CD4-positive, alpha-beta T cell treated with Interleukin-17A for 4 hours (primary cell): ENCODE measurements around the gene RUNX1.

Experiments
- DNase-seq: peaks from one replicate; pipeline ENCODE4 v3.0.0-alpha.2; 2020; ENCODE audit warnings: mixed read lengths

Gene RUNX1

DNA sequence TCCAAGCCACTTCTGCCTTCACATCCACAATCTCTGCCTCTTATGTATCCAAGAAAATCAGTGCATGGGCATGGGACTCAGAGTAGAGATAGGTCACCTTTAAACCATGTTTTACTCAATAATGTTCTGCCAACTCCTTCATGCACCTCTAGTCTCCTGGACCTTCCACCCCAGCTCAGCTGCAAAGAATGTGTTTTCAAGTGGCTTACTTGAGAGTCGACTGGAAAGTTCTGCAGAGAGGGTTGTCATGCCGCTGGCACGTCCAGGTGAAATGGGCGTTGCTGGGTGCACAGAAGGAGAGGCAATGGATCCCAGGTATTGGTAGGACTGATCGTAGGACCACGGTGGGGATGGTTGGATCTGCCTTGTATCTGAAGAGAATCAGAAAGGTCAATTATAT, 250.0 kb downstream of the RUNX1 start:
- no peak for DNase-seq

DNA sequence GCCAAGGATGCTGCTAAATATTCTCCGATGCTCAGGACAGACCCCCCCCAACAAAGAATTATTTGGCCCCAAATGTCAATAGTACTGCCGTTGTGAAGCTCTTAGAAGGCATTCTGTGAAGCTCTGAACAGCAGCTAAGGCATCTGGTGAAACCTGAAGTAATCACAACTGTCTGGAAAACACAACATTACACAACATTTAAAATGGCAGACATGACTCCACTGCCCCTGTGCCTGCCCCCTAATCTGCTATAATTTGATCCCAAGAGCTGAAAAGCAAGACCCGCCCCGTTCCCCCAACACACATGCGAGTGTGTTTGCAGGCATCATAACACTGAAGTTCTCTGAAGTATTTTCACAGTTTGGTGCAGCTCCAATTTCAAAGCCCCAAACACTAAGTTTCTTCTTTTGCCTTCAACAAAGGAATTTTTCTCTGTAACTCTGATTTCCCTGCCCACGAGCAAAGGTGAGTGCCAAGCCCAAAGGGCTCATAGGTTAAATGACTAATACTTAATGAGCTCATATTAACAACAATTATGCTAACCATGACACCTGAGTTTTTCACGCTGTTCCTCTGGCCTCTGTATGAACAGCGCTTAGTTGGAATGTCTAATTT, 251.1 kb downstream of the RUNX1 start:
- no peak for DNase-seq

DNA sequence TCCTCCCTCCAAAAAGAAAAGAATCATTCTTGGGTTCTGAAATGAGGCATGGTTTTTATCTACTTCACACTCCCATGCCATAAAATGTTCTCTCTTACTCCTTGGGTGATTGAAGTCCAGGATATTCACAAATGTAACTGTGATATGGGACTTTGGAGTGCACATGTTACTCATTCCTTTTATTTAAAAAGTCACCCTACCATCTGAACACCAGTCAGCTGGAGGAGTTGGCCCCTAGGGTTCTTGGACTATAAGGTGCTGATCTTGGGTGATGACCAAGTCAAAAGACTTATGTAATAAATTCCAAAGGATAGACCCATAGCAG, 251.9 kb downstream of the RUNX1 start:
- DNase-seq: no peak

DNA sequence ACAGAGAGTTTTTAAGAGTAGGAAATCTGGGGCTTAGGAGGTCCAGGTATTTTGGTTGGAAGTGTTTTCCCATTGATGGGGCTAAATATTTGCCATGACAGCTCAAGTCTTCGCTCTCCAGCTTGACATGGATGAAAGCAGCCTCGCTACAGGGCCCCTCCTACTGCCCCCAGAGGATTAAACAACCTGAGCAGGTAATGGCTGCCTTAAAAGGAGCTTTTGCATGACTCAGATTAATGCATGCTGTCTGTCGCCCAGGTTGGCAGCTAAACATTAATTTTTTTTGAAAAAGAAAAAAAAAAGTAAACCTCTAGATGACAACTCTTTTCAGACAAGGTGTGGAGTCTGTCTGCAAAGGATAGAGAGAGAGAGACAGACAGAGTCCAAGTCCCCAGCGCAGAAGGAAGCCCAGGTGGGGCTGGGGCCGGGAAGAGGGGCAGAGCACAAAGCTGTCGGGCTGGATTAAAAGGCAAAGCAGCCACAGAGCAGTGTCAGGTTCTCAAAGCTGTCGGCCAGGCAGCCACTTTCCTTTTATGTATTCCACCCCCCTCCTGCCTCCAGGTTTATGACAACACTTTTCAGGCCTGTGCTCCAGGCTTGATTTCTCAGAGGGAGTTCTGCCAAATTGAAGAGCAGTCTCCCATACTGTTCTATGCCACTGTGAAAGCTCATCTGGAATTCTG, 252.4 kb downstream of the RUNX1 start:
- DNase-seq: no peak

DNA sequence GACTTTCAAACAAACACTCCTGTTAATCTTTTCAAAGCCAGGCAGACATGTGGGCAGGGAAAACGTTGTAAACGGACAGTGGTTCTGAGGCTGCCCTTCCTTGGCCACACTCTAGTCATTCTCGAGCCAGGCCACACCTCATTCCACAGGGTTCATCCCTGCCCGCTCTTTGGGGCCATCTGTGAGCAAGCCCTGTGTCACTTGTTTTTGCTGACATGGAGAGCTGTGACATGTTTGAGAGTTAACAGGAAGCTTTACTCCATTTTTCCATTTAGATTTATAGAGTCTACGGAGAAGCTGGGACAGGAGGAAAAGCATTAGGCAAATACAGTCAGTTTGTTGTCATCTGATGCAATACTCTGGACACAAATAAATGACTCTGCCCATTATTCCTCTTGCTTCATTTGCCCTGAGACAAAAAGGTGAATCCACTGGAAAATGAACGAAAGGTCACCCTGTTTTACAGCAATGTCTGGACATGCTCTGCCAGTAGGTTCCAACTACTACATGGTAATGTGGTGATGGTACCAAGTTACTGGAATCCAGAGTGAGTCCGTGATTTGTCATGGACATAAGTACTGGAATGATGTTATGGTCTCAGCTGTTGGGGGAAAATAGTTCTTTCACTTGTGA, 253.4 kb downstream of the RUNX1 start:
- DNase-seq: no peak

DNA sequence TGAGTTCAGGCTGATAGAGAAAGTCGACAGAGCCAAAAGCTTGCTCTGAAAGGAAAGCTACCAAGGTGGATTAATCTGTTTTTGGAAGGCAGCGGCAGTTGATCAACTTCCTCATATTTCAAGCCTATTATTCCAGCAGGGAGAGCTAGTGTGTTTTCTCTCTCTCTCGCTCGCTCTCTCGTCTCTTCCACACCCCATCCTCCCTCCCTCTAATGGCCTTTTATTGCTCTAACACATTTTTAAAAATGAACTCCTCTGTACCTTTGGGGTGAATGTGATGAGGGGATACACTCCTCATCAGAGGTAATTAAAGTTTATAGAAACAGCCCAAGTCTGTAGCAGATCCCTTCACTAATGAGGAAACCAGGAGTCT, 253.9 kb downstream of the RUNX1 start:
- no peak for DNase-seq

DNA sequence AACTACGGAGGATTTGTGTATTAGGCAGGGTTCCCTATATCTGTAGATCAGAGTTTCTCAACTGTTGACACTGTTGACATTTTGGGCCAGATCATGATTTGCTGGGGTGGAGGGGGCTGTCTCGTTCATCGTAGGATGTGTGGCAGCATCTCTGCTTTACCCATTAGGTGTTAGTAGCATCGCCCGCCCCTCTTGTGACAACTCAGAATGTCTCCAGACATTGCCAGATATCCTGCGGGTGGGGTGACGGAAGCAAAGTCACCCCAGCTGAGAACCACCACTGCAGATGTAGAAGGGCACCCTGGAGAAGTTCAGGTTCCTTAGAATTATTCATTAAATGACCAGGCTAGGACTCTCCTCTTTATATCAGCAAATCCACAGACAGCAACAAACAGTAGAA, 254.4 kb downstream of the RUNX1 start:
- DNase-seq: no peak

DNA sequence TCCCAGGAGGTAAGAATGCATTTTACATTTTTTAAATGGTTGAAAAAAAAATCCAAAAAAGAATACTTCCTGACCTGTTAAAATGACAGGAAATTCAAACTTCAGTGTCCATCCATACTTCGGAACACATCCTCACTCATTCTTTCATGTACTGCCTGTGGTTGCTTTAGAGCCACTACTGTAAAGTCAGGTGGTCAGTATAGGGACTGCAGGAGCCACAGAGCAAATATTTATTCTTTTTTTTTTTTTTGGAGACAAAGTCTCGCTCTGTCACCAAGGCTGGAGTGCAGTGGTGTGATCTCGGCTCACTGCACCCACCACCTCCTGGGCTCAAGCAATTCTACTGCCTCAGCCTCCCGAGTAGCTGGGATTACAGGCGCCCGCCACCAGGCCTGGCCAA, 255.6 kb downstream of the RUNX1 start:
- no peak for DNase-seq

DNA sequence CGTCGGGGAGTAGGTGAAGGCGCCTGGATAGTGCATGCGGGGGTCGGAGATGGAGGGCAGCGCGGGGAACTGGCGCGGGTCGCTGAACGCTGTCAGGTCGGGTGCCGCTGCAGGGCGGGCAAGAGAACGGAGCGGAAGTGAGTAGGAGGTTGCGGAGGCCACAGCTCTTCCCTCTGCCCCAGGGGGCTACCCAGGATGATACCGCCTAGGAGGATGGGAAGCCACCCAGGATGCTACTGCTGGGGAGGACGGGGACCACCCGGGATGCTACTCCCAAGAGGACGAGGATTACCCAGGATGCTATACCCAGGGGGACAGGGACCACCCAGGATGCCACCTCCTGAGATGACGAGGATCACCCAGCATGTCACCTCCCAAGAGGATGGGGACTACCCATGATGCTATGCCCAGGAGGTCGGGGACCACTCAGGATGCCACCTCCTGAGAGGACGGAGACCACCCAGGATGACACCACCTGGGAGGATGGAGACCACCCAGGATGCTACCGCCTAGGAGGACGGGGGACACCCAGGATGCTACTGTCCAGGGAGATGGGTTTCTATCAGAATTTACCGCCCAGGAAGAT, 256.5 kb downstream of the RUNX1 start:
- no peak for DNase-seq

DNA sequence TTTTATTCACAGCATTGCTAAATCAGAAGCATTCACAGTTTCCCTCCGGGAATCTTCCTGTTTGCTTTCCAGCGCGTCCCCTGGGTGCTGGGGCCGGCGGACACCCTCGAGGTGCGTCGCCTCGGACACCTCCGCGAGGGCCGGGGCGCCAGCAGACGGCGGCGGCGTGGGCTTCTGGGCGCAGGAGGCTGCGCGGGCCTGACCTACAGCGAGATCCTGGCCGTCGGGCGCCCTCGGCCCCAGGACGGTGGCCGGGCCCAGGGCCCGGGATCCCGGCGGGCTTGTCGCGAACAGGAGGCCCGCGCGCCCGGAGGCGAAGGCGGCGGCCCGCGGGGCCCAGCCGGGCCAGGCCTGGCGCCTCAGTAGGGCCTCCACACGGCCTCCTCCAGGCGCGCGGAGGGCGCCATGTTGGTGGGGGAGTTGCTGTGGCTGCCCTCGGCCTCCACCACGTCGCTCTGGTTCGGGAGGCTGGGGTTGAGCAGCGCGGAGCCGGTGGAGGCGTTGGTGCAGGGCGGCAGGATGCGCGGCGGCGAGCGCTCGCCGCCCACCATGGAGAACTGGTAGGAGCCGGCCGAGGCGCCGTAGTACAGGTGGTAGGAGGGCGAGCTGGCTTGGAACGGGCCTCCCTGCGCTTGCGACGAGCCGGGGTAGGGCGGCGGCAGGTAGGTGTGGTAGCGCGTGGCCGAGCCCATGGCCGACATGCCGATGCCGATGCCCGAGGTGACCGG, 257.2 kb downstream of the RUNX1 start:
- no peak for DNase-seq

DNA sequence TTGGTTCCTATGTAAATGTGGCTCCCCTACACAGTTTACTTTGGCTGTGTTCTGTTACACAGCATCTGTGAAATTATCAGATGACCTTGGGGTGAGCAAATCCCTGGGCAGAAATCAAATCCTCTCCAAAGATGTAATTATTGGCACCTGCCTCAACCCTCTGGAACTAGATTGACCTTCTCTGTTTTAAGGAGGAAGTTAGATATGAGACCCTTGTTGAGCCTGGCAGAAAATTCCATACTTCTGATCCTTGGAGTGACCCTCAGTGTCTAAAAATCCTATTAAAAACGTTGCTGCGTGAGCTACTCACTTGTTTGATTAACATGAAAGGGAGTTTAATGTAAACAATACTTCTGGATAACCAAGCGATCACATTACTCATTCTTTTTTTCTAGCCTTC, 258.3 kb downstream of the RUNX1 start:
- DNase-seq: no peak

DNA sequence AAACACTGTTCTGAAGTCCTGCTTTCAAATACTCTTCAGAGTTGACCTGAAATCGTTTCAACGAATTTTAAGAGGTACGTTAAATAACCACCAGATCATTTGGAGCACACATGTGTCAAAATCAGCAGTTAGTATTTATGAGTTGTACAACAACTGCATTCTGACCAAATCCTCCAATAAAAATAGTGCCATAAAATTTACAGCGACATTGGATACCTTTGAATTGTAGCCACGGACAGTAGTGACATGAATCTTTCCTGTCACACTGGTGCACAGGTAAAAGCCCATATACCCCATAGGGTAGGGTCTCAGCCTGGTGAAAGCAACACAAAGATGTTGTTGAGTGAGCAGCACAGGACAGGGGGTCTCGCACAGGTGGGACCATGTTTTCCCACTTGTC, 258.8 kb downstream of the RUNX1 start:
- no peak for DNase-seq

DNA sequence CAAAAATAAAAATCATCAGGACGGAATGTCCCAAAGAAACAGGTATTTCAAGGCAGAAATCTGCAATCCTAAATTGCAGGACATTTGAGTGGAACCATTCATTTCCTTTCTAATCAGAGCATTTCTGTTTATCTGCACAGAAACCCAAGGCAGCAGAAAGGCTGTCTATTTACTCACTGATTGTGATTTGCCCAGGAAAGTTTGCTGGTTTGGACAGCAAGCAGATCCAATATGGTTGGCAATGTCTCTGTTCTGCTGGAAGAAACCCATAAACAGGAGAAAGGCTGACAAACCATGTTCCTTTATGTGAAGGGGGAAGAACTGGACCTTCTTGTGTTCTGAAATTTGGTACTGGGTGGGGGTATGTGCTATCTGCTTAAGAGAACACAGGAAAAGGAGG, 260.2 kb downstream of the RUNX1 start:
- no peak for DNase-seq

DNA sequence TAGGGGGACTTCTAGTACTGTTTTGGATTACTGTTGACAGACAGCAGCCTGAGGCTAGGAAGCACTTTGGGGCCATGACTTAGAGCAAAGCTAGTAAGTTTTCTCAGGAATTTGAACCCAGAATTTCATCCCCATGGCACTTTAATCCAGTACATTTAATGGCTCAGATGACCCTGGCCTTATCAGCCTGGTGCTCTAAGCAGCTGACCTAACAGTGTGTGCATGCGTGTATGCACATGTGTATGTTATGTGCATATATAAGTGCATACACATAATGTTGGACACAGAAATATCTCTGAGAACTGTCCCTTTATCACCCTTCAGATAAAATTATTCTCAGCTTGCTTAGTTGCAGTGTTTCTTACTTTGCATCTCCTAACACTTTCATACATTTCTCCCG, 265.3 kb downstream of the RUNX1 start:
- no peak for DNase-seq

DNA sequence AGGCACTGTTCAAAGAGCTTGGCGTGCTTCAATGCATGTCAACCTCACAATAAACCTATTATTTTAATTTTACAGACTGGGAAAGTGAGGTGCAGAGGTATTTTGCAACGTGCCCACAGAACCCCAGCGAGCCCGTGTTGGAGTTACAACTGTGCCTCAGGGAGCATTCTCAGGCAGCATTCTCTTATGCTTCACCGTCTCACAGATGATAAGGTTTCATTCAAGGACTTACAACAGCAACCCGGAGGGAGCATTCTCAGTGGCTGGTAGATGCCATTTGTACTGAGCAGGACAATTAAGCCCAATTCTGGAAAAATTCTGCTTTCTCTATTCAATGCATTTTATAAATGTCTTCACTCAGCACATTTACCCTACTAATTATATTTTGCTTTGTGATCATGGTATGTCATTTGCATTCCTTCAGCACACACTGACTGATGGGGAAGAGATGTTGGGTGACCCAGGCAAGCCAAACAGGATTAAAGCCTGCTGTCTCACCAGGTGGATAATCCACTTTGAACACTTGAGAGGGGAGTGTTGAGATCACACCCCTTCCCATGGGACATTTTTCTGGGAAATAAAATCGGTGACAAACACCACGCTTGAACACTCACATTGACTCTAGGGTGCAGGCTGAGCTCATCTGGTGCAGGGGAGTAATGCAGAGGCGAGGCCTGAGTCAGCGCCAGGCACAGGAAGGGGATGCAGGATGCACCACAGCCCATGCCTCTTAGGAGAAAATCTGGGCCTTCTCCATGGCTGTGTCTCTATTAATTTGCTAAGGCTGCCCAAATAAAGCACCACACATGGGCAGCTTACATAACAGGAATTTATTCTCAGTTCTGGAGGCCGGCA, 266.4 kb downstream of the RUNX1 start:
- no peak for DNase-seq

DNA sequence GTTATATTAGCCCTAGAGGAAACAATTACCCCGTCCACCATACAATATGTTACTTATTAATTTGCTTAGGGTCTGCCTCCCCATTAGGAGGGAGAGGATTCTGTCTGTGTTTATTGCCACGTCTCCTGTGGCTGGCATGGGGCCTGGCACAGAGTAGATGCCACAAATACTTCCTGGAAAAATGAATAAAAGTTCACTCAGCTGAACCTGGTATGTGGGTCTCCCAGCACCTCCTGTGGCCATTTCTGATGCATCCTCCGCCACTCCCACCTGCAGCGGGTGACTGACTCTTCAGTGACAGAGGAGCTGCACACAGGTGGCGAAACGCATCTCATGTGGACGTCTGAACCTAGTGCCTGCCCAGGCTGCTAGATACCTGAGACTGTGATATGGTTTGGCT, 267.6 kb downstream of the RUNX1 start:
- DNase-seq: no peak

DNA sequence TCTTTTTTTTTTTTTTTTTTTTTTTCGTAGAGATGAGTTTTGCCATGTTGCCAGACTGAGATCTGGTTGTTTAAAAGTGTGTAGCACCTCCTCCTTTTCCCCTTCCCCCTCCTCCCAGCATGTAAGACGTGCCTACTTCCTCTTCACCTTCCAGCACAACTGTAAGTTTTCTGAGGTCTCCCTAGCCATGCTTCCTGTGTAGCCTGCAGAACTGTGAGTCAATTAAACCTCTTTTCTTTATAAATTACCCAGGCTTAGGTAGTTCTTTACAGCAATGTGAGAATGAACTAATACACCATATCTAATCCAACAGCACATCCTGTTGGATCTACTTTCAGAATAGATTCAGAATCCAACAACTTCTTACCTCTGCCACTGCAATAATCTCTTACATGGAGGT, 269.2 kb downstream of the RUNX1 start:
- DNase-seq: no peak

DNA sequence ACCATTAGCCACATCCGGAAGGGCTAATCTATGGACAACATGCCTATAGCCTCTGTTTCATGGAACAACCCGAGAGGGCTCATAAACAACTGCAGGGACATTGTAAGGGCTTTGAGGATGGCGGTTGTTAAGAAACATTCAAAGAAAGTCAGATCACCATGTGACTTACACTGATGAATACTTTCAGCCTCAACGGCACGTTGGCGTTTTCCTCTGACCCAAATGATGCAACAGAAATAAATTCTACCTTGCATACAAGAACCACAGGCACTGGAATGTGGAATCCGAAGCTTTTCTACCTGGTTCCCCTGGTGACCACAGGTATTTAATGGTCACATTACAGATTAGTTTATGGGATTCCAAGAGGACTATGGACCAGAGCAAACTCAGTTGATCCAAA, 273.3 kb downstream of the RUNX1 start:
- no peak for DNase-seq

DNA sequence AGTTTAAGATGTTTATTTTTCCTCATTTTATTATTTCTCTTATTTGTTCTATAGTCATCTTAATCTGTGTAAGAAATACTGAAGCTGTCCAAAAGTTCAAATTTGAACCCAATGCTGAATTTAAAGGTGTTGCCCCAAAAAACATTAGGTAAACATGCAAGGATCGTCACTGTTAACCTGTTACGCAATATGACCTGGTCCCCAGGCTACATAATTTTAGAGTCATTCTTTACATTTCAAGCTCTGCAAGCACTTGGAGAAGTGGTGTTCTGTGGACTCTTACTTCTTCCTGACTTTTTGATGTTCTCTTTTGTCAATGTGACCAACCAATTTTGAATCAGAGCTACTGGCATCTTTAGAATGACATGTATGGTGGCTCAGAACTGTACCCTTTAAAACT, 274.4 kb downstream of the RUNX1 start:
- DNase-seq: no peak

DNA sequence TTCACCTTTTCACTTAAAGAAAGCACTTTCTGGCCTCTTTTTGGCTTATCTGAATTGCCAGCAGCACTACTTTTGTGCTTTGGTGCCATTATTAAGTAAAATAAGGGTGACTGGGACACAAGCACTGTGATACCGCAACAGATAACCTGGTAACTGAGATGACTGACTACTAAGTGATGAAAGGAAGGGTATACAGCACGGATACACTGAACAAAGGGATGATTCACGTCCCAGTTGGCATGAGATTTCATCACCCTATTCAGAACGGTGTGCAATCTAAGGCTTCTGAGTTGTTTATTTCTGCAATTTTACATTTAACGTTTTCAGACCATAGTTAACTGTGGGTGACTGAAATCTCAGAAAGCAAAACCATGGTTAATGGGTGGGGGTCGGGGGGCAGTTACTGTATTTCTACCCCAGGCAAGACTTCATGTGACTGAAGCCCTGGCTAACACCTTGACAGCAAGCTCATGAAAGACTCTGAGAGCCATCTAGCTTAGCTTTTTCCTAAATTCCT, 277.5 kb downstream of the RUNX1 start:
- DNase-seq: no peak

DNA sequence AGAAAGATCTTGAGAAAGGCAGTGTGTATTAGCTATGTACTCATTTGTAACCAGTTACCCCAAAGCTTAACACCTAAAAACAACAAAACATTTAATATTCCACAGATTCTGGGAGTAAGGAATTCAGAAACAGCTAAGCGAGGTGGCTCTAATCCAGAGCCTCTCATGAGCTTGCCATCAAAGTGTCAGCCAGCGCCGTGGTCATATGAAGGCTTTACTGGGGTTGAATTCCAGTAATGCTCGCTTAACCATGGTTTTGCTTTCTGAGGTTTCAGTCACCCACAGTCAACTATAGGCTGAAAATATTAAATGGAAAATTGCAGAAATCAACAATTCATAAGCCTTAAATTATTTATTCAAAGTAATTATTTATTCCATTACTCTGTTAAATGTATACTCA, 278.5 kb downstream of the RUNX1 start:
- DNase-seq: no peak

DNA sequence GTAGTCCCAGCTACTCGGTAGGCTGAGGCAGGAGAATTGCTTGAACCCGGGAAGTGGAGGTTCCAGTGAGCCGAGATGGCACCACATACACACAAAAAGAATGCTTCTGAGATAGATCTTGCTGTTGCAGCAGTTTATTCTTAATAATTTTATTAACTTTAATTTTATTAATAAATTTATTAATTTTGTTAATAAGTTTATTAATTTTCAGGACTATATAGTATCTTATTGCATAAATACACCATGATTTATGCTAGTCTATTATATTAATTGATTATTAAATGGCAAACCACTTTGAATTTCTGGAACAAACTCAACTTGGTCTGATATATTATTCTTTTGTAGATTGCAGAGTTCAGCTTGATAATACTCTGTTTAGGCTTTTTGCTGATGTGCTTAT, 280.8 kb downstream of the RUNX1 start:
- DNase-seq: no peak

DNA sequence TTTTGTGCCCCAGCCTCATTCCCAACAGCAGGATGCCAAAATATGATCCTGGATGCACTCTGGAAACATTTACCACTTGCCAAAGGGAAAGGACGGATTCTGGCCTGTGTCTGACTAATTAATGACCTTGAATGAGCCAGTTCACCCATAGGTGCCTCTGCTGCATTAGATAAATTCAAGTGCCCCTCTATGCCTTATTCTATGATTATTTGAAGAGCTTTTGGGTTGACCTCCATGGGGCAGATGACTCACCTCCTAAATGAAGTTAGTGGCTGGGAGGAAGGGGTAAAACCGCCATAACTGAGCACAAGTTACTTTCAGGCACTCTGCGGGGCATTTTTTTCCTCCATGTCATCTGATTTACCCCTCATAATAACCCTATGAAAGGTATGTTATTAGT, 282.2 kb downstream of the RUNX1 start:
- DNase-seq: no peak
